RWPE2 (cell line): ENCODE measurements around the gene GRIP2.
A peak's percentile ranks its signal among the peaks of the same experiment; 100 is the strongest.

Experiments used
- ATAC-seq: fragments of 200-7000 bp; cut with Tn5 transposase; 3 replicates; pipeline ENCODE4 v1.9.1; 2021; ENCODE audit warnings: low read depth
- DNase-seq: peaks from one replicate; pipeline ENCODE4 v3.0.0-alpha.2; 2020; ENCODE audit warnings: low spot score
- H3K27ac ChIP-seq: fragments of 450-650 bp; 2 replicates; pipeline ENCODE4 v1.5.1; 2017; ENCODE audit warnings: mild to moderate bottlenecking; ENCODE audit not compliant: poor library complexity, severe bottlenecking
- H3K27me3 ChIP-seq: fragments of 250-450 bp; sonication (Bioruptor Pico); 2 replicates; pipeline ENCODE4 v1.5.1; 2021; ENCODE audit warnings: mild to moderate bottlenecking, moderate library complexity; ENCODE audit not compliant: insufficient read depth, poor library complexity, severe bottlenecking
- H3K36me3 ChIP-seq: fragments of 250-450 bp; sonication (Bioruptor Pico); 2 replicates; pipeline ENCODE4 v1.5.1; 2020; ENCODE audit warnings: low read depth, mild to moderate bottlenecking, moderate library complexity
- H3K4me1 ChIP-seq: fragments of 250-450 bp; sonication (Bioruptor Pico); 2 replicates; pipeline ENCODE4 v1.5.1; 2021; ENCODE audit warnings: mild to moderate bottlenecking, moderate library complexity; ENCODE audit not compliant: insufficient read depth, poor library complexity, severe bottlenecking
- H3K4me3 ChIP-seq: fragments of 250-450 bp; sonication (Bioruptor Pico); 2 replicates; pipeline ENCODE4 v1.5.1; 2021; ENCODE audit warnings: mild to moderate bottlenecking, moderate library complexity; ENCODE audit not compliant: severe bottlenecking
- H3K9me3 ChIP-seq: fragments of 250-450 bp; sonication (Bioruptor Pico); 2 replicates; pipeline ENCODE4 v1.5.1; 2021; ENCODE audit warnings: mild to moderate bottlenecking, moderate library complexity; ENCODE audit not compliant: severe bottlenecking
- CTCF ChIP-seq: fragments of 450-650 bp; IDR thresholded peaks from one replicate; pipeline ENCODE4 v1.5.1; 2017; ENCODE audit warnings: mild to moderate bottlenecking, moderate library complexity; ENCODE audit not compliant: poor library complexity, severe bottlenecking

The GRIP2 gene

GRCh38 chr3:14522768-14523167 is 17.4 kb downstream of the GRIP2 start:
- Histone ChIP-seq H3K27ac (no peak overlapping the region), H3K9me3 (no peaks in the 10 kb centered on the region), H3K27me3 (no peaks in the 10 kb centered on the region), H3K4me3 (no peak overlapping the region), H3K4me1 (no peaks in the 10 kb centered on the region), H3K36me3 (no peaks in the 10 kb centered on the region)
- ATAC-seq (no peak), DNase-seq (peak; percentile 22)
- TF ChIP-seq CTCF, result no peak

GRCh38 chr3:14522129-14522691 is 17.9 kb downstream of the GRIP2 start:
- H3K27me3 ChIP-seq, result no peaks in the 10 kb centered on the region
- no peaks in the 10 kb centered on the region for H3K9me3 ChIP-seq
- no peak overlapping the region for H3K27ac ChIP-seq
- H3K36me3 ChIP-seq, result no peaks in the 10 kb centered on the region
- TF ChIP-seq CTCF, result no peak
- no peaks in the 10 kb centered on the region for H3K4me1 ChIP-seq
- ATAC-seq, result no peak
- peak; percentile 22 for DNase-seq
- H3K4me3 ChIP-seq, result no peak overlapping the region

GRCh38 chr3:14521611-14522010 is 18.5 kb downstream of the GRIP2 start:
- no peak for TF ChIP-seq CTCF
- Histone ChIP-seq H3K4me1 (no peaks in the 10 kb centered on the region), H3K27ac (no peak overlapping the region), H3K9me3 (no peaks in the 10 kb centered on the region), H3K4me3 (no peak overlapping the region), H3K36me3 (no peaks in the 10 kb centered on the region), H3K27me3 (no peaks in the 10 kb centered on the region)
- no peak for ATAC-seq
- peak; percentile 25 for DNase-seq

- Histone ChIP-seq H3K27ac (no peak overlapping the region), H3K4me3 (no peak overlapping the region), H3K4me1 (no peaks in the 10 kb centered on the region), H3K36me3 (no peaks in the 10 kb centered on the region), H3K27me3 (no peaks in the 10 kb centered on the region), H3K9me3 (no peaks in the 10 kb centered on the region)
- no peak for ATAC-seq
- TF ChIP-seq CTCF, result no peak
- DNase-seq, result peak; percentile 27
Measured at GRCh38 chr3:14520967-14521366, 19.2 kb downstream of the GRIP2 start.

GRCh38 chr3:14520149-14520548 is 20.0 kb downstream of the GRIP2 start:
- H3K9me3 ChIP-seq, result no peaks in the 10 kb centered on the region
- no peaks in the 10 kb centered on the region for H3K4me1 ChIP-seq
- no peak overlapping the region for H3K4me3 ChIP-seq
- H3K27me3 ChIP-seq, result no peaks in the 10 kb centered on the region
- ATAC-seq, result no peak
- no peak for TF ChIP-seq CTCF
- DNase-seq, result peak; percentile 36
- H3K36me3 ChIP-seq, result no peaks in the 10 kb centered on the region
- no peak overlapping the region for H3K27ac ChIP-seq
